ENCODE results near the gene CRIM1. TPM values are rescaled to one million over a fixed set of nuclear protein-coding genes. Genes with fewer than 3 reads are reported as not detected.

CRIM1 gene
- total RNA-seq, 4 donors from 2014 or later = 179 to 229 (median 188) TPM

- Histone ChIP-seq H3K36me3 (no peaks in the 10 kb centered on the region), H3K4me1 (peaks cover 0 to 52% (median 17%) of the 10 kb centered on the region in 4 donors), H3K9me3 (no peaks in the 10 kb centered on the region), H3K4me3 (no peak overlapping the region), H3K27ac (peak overlapping the region in 2 of 4 donors; percentile 21 to 22), H3K27me3 (no peaks in the 10 kb centered on the region)
- 88 to 90% methylated on average over 2 of the region's 2 CpGs for WGBS, 2 donors
- DNase-seq (ENCODE audit: low spot score in 2 of 2) = no peak
- TF ChIP-seq, protein P1, sequence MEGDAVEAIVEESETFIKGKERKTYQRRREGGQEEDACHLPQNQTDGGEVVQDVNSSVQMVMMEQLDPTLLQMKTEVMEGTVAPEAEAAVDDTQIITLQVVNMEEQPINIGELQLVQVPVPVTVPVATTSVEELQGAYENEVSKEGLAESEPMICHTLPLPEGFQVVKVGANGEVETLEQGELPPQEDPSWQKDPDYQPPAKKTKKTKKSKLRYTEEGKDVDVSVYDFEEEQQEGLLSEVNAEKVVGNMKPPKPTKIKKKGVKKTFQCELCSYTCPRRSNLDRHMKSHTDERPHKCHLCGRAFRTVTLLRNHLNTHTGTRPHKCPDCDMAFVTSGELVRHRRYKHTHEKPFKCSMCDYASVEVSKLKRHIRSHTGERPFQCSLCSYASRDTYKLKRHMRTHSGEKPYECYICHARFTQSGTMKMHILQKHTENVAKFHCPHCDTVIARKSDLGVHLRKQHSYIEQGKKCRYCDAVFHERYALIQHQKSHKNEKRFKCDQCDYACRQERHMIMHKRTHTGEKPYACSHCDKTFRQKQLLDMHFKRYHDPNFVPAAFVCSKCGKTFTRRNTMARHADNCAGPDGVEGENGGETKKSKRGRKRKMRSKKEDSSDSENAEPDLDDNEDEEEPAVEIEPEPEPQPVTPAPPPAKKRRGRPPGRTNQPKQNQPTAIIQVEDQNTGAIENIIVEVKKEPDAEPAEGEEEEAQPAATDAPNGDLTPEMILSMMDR (IDR thresholded peaks at IDR 0.05) = no peak
- TF ChIP-seq EP300 (IDR thresholded peaks at IDR 0.05) = no peak
Observed at GRCh38 chr2:36427790-36428243, 72.2 kb downstream of the CRIM1 start.

DNA sequence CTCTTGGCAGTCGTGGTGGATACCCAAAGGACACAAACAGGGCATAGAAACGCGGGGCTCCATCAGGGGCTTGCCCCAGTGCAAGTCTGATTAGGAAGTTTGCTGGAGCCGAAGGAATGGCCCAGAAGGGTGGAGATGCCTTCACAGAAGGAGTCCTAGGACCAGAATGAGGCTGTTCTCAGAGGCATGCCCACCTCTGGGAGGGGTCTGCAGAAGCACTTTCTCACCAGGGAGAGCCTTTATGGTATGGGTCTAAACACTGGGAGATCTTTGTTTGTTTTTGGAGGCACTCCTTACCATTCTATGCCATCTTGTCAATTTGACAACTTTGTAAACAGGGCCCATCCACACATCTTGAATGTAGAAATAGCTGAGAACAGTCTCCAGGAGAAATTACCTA is 75.0 kb downstream of the CRIM1 start:
- Histone ChIP-seq H3K36me3 (no peaks in the 10 kb centered on the region), H3K27ac (peak overlapping the region in 2 of 4 donors; percentile 20 to 62), H3K4me1 (peaks cover 0 to 73% (median 20%) of the 10 kb centered on the region in 4 donors), H3K27me3 (no peaks in the 10 kb centered on the region), H3K9me3 (no peaks in the 10 kb centered on the region), H3K4me3 (no peak overlapping the region)
- TF ChIP-seq POLR2A (IDR thresholded peaks at IDR 0.05) = no peak
- TF ChIP-seq, protein P1 (IDR thresholded peaks at IDR 0.05) = no peak
- no peak for TF ChIP-seq EP300 (IDR thresholded peaks at IDR 0.05)
- WGBS, 2 donors = 39% methylated on average over 4 of the region's 4 CpGs
- no peak for DNase-seq (ENCODE audit: low spot score in 2 of 2)

GRCh38 chr2:36432479-36432878 is 76.9 kb downstream of the CRIM1 start:
- 63% methylated on average over 3 of the region's 3 CpGs for WGBS, 2 donors
- Histone ChIP-seq H3K9me3 (no peaks in the 10 kb centered on the region), H3K4me3 (no peak overlapping the region), H3K36me3 (no peaks in the 10 kb centered on the region), H3K4me1 (peaks cover 0 to 65% (median 20%) of the 10 kb centered on the region in 4 donors), H3K27ac (peak overlapping the region in 2 of 4 donors; percentile 62 to 72), H3K27me3 (no peaks in the 10 kb centered on the region)
- TF ChIP-seq, protein P1 (IDR thresholded peaks at IDR 0.05) = no peak
- TF ChIP-seq EP300 (IDR thresholded peaks at IDR 0.05) (no peak), POLR2A (IDR thresholded peaks at IDR 0.05) (no peak)
- no peak for DNase-seq (ENCODE audit: low spot score in 2 of 2)

DNA sequence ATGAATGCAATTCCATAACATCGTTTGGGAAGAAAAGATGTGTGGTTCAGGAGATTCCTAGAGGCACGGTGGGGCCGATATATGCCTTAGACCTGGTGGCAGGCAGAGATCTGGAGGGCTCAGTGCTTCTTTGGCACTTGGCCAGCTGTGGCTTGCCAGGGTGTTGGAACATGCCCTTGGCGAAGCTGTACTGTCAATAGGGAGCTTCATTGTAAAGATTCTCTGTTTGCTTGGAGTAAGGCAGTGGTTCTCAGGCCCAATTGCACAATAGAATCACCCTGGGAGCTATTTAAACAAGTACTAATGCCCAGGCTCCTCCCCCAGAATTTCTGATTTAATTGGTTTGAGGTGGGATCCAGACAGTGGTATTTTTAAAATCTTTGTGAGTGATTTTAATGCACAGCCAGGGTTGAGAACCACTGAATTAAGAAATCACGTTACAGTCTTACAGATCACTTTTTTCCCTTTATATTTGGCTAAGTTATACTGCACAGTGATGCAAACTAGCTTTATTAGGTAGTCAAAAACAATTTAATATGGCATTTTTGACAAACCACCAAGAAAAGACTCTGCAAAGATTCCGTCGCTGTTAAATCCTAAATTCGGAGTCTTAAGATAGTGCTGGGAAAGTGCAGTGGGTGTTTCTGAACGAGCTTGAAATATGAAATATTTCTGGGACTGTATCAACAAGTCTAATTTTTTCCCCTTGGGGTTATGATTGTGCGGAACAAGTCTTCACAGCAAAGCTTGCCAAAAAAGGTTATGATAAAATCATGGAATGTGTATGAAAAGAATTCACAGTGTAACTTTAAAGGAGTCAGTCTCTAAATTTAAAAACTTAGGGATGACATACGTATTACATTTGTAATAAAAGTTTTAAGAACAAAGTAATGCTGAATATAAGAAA is 78.0 kb downstream of the CRIM1 start:
- WGBS, 2 donors = 57 to 58% methylated on average over 11 of the region's 11 CpGs
- Histone ChIP-seq H3K4me1 (peaks cover 0 to 58% (median 18%) of the 10 kb centered on the region in 4 donors), H3K27me3 (no peaks in the 10 kb centered on the region), H3K4me3 (no peak overlapping the region), H3K27ac (peak overlapping the region in 2 of 4 donors; percentile 62 to 72), H3K36me3 (no peaks in the 10 kb centered on the region), H3K9me3 (no peaks in the 10 kb centered on the region)
- DNase-seq (ENCODE audit: low spot score in 2 of 2) = peak in 1 of 2 donors; percentile 40
- TF ChIP-seq, protein P1 (IDR thresholded peaks at IDR 0.05) = no peak
- TF ChIP-seq POLR2A (IDR thresholded peaks at IDR 0.05) = no peak

DNA sequence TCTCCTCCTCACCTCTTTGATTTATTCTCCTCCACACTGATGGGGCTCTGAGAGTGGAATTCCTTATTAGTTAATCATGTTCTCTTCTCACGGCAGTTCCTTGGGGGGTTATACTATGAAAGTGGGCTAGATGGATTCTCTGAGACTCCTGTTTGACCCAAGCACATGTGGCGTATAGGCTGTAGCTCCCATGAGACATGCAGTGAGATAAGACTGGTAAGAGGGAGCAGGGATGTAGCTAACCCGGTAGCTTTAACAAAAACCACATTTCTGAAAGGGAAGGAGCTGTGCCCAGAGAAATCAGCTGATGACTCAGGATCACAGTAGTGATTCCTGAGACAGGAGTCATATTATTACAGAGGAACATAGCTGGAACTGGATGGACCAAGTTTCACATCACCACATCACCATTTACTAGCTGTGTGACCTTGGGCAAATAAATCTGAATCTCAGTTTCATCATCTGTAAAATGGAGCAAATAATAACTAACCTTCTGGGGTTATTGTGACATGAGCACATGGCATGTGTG is 82.9 kb downstream of the CRIM1 start:
- Histone ChIP-seq H3K9me3 (no peaks in the 10 kb centered on the region), H3K27me3 (no peaks in the 10 kb centered on the region), H3K4me3 (no peak overlapping the region), H3K36me3 (peaks cover 0 to 25% (median 0%) of the 10 kb centered on the region in 3 donors), H3K27ac (peak overlapping the region in 2 of 4 donors; percentile 47 to 50), H3K4me1 (peaks cover 0 to 28% (median under 1%) of the 10 kb centered on the region in 4 donors)
- DNase-seq (ENCODE audit: low spot score in 2 of 2) = no peak
- WGBS, 2 donors = 64 to 69% methylated on average over 3 of the region's 3 CpGs
- TF ChIP-seq, protein P1 (IDR thresholded peaks at IDR 0.05) = no peak

Measured in tibial nerve (tissue), 4 donors.